NOMO-1 treated with DMSO at 0.1 percent for 48 hours (cell line): ENCODE data around the gene CKMT2.
"Not testable (repeated sequence)": the region's sequence is repeated elsewhere in the genome, so short reads cannot be mapped to it uniquely, and the experiment has no call there.

Experiments used
- DNase-seq: peaks from one replicate; lab custom pipeline; 2025; ENCODE audit not compliant: unreplicated experiment; lab: John Stamatoyannopoulos, UW

CKMT2 gene

GRCh38 chr5:81249240-81249639 lies 16.1 kb downstream of the CKMT2 start:
- DNase-seq = no peak

GRCh38 chr5:81250004-81250403 lies 16.9 kb downstream of the CKMT2 start:
- DNase-seq = no peak

- DNase-seq = no peak
Measured at GRCh38 chr5:81251922-81252321, 18.8 kb downstream of the CKMT2 start.

GRCh38 chr5:81252904-81253303 lies 19.8 kb downstream of the CKMT2 start:
- no peak for DNase-seq

GRCh38 chr5:81253875-81254274 lies 20.8 kb downstream of the CKMT2 start:
- no peak for DNase-seq

GRCh38 chr5:81254886-81255559 lies 21.9 kb downstream of the CKMT2 start:
- DNase-seq = no peak

GRCh38 chr5:81256766-81257165 lies 23.6 kb downstream of the CKMT2 start:
- no peak for DNase-seq

GRCh38 chr5:81262796-81263195 lies 29.7 kb downstream of the CKMT2 start:
- not testable (repeated sequence) for DNase-seq

GRCh38 chr5:81265101-81265500 lies 32.0 kb downstream of the CKMT2 start:
- no peak for DNase-seq

GRCh38 chr5:81268521-81269196 lies 35.5 kb downstream of the CKMT2 start:
- no peak for DNase-seq

- DNase-seq = no peak
Measured at GRCh38 chr5:81269751-81270393, 36.8 kb downstream of the CKMT2 start.

- not testable (repeated sequence) for DNase-seq
Measured at GRCh38 chr5:81270394-81271027, 37.4 kb downstream of the CKMT2 start.

- DNase-seq = no peak
Measured at GRCh38 chr5:81283976-81284375, 50.9 kb downstream of the CKMT2 start.

GRCh38 chr5:81286059-81286617 lies 53.0 kb downstream of the CKMT2 start:
- no peak for DNase-seq

GRCh38 chr5:81288021-81288433 lies 54.9 kb downstream of the CKMT2 start:
- DNase-seq = no peak

- DNase-seq = no peak
Measured at GRCh38 chr5:81290146-81290545, 57.0 kb downstream of the CKMT2 start.

GRCh38 chr5:81292130-81292529 lies 59.0 kb downstream of the CKMT2 start:
- DNase-seq = no peak

- DNase-seq = not testable (repeated sequence)
Measured at GRCh38 chr5:81294021-81294420, 60.9 kb downstream of the CKMT2 start.

GRCh38 chr5:81297531-81297930 lies 64.4 kb downstream of the CKMT2 start:
- no peak for DNase-seq

GRCh38 chr5:81300921-81301270 lies 67.8 kb downstream of the CKMT2 start:
- DNase-seq = no peak

- DNase-seq = peak; percentile 96
Measured at GRCh38 chr5:81301271-81302015, 68.3 kb downstream of the CKMT2 start, which contains the start of gene ZCCHC9. TSS of gene ZCCHC9 (plus strand) at chr5:81301587. CDS start at chr5:81304758, 3,171 bp downstream.
